Dedifferentiated amniotic fluid mesenchymal stem cell (primary cell): Measurements from ENCODE around the gene SNX25.

Source experiments
- DNase-seq: peaks from one replicate; pipeline ENCODE4 v3.0.0-alpha.2; 2016; ENCODE audit errors: extremely low spot score

Gene SNX25

GRCh38 chr4:185411849-185412248, 202.5 kb downstream of the SNX25 start:
- DNase-seq: no peak

GRCh38 chr4:185412412-185412811, 203.0 kb downstream of the SNX25 start:
- no peak for DNase-seq
